Measurements from ENCODE around the gene FLNC. TPM values are rescaled to one million over a fixed set of nuclear protein-coding genes. Genes with fewer than 3 reads are reported as not detected.

The FLNC gene
- total RNA-seq, 4 donors from 2014 or later = 16.5 to 126 (median 105) TPM

DNA sequence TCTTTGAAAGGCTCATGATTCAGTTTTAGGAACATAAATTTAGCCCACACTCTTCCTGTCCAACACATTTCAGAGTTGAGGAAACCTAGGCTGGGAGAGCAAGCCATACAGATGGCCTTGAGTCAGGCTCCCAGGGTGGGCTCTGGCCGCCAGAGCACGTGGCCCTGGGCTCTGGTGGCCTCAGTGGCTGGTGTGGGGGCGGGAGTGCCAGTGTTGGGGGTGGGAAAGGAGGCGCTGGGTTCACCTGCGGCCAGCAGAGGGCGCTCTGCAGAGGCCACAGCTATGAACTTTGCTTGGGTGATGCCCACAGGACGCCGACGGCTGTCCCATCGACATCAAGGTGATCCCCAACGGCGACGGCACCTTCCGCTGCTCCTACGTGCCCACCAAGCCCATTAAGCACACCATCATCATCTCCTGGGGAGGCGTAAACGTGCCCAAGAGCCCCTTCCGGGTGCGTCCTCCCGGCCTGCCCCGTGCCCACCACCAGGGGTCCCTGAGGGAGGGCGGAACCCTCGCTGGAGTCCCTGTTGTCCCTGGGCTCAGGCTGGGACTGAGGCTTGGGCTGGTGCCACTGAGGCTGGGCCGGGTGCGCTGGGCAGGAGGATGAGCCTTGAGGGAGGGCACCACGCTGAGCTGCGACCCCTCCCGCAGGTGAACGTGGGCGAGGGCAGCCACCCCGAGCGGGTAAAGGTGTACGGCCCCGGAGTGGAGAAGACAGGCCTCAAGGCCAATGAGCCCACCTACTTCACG lies 11.9 kb downstream of the FLNC start:
- intact Hi-C loops (cut with DNase I; ENCODE audit: low total_unique reads) = no loop called here
- H3K4me1 ChIP-seq = no peaks in the 10 kb centered on the region
- H3K9me3 ChIP-seq = no peaks in the 10 kb centered on the region
- no peak overlapping the region for H3K4me3 ChIP-seq
- no peak for TF ChIP-seq POLR2A (IDR thresholded peaks at IDR 0.05)
- TF ChIP-seq CTCF (IDR thresholded peaks at IDR 0.05) = peak; percentile 26 to 67 (median 48)
- no peaks in the 10 kb centered on the region for H3K36me3 ChIP-seq
- H3K27ac ChIP-seq = no peak overlapping the region
- no peak for DNase-seq
- H3K27me3 ChIP-seq = no peaks in the 10 kb centered on the region

GRCh38 chr7:128842674-128843641 lies 12.8 kb downstream of the FLNC start:
- TF ChIP-seq CTCF (IDR thresholded peaks at IDR 0.05) (no peak), POLR2A (IDR thresholded peaks at IDR 0.05) (no peak)
- intact Hi-C loops (cut with DNase I; ENCODE audit: low total_unique reads) = no loop called here
- no peaks in the 10 kb centered on the region for H3K36me3 ChIP-seq

GRCh38 chr7:128843938-128844621 lies 13.9 kb downstream of the FLNC start:
- Histone ChIP-seq H3K9me3 (no peaks in the 10 kb centered on the region), H3K36me3 (no peaks in the 10 kb centered on the region), H3K27me3 (no peaks in the 10 kb centered on the region), H3K4me1 (no peaks in the 10 kb centered on the region), H3K4me3 (no peak overlapping the region), H3K27ac (no peak overlapping the region)
- intact Hi-C loops (cut with DNase I; ENCODE audit: low total_unique reads) = no loop called here
- TF ChIP-seq CTCF (IDR thresholded peaks at IDR 0.05) (no peak), POLR2A (IDR thresholded peaks at IDR 0.05) (no peak)
- DNase-seq = no peak

More at GRCh38 chr7:128842674-128843641, 12.8 kb downstream of the FLNC start:
- Histone ChIP-seq H3K27me3 (no peaks in the 10 kb centered on the region), H3K9me3 (no peaks in the 10 kb centered on the region), H3K4me1 (no peaks in the 10 kb centered on the region), H3K27ac (no peak overlapping the region), H3K4me3 (no peak overlapping the region)
- DNase-seq = no peak

GRCh38 chr7:128844777-128845311 lies 14.6 kb downstream of the FLNC start:
- Histone ChIP-seq H3K4me1 (no peaks in the 10 kb centered on the region), H3K27ac (no peak overlapping the region), H3K4me3 (no peak overlapping the region), H3K9me3 (no peaks in the 10 kb centered on the region), H3K36me3 (no peaks in the 10 kb centered on the region), H3K27me3 (no peaks in the 10 kb centered on the region)
- DNase-seq = no peak
- no peak for TF ChIP-seq CTCF (IDR thresholded peaks at IDR 0.05)
- TF ChIP-seq POLR2A (IDR thresholded peaks at IDR 0.05) = no peak
- intact Hi-C loops (cut with DNase I; ENCODE audit: low total_unique reads) = no loop called here

Data from uterus (tissue), 4 donors.